ENCODE measurements around the gene ADAM11.

The ADAM11 gene

GRCh38 chr17:44830359-44831288 lies 71.8 kb downstream of the ADAM11 start (continued):
- TF ChIP-seq REST (tag by site-specific recombination; IDR thresholded peaks at IDR 0.05): peak; percentile 30; the same call in 1 of the 2 replicates
- no peak for TF ChIP-seq YY1 (tag by site-specific recombination; IDR thresholded peaks at IDR 0.05)
- peak; percentile 73 for TF ChIP-seq ZFP69B (tag by site-specific recombination; IDR thresholded peaks at IDR 0.05)
- TF ChIP-seq SETDB1 (IDR thresholded peaks at IDR 0.05; ENCODE audit: insufficient read length, low read length): no peak
- peak; percentile 23; the same call in 1 of the 2 replicates for TF ChIP-seq KLF1 (tag by site-specific recombination; IDR thresholded peaks at IDR 0.05)
- 0 out of 2 replicates have a peak, but pooled peaks have one; percentile 62 for TF ChIP-seq ZNF501 (tag by site-specific recombination; IDR thresholded peaks at IDR 0.05)
- TF ChIP-seq ZBTB8A (tag by site-specific recombination; IDR thresholded peaks at IDR 0.05): peak; percentile 38; the same call in 1 of the 2 replicates
- peak; percentile 71 for TF ChIP-seq ZBTB10 (tag by site-specific recombination; IDR thresholded peaks at IDR 0.05)
- peak; percentile 66 for TF ChIP-seq ZNF692 (tag by site-specific recombination; IDR thresholded peaks at IDR 0.05)
- TF ChIP-seq EGR2 (tag by site-specific recombination; IDR thresholded peaks at IDR 0.05; ENCODE audit: low read depth): peak; percentile 65
- TF ChIP-seq ZNF362 (tag by site-specific recombination; IDR thresholded peaks at IDR 0.05): no peak
- TF ChIP-seq OVOL3 (tag by site-specific recombination; IDR thresholded peaks at IDR 0.05): 0 out of 2 replicates have a peak, but pooled peaks have one; percentile 19
- TF ChIP-seq ZNF658 (tag by site-specific recombination; IDR thresholded peaks at IDR 0.05): no peak
- TF ChIP-seq WT1 (tag by site-specific recombination; IDR thresholded peaks at IDR 0.05): 0 out of 2 replicates have a peak, but pooled peaks have one; percentile 40
- peak; percentile 50; the same call in 1 of the 2 replicates for TF ChIP-seq ZNF600 (tag by site-specific recombination; IDR thresholded peaks at IDR 0.05)
- TF ChIP-seq GLIS1 (tag by site-specific recombination; IDR thresholded peaks at IDR 0.05): peak; percentile 35; the same call in 1 of the 2 replicates
- TF ChIP-seq PRDM10 (tag by site-specific recombination; IDR thresholded peaks at IDR 0.05): peak; percentile 67; the same call in 1 of the 2 replicates
- 0 out of 2 replicates have a peak, but pooled peaks have one; percentile 45 for TF ChIP-seq TSHZ1 (tag by site-specific recombination; IDR thresholded peaks at IDR 0.05; ENCODE audit: borderline replicate concordance)
- 0 out of 2 replicates have a peak, but pooled peaks have one; percentile 48 for TF ChIP-seq PBX3 (CRISPR knock-in tag; IDR thresholded peaks at IDR 0.05)
